Upper lobe of right lung (tissue), 1 donor: Measurements from ENCODE around the gene TBC1D19. TPM values are rescaled to one million over a fixed set of nuclear protein-coding genes. Genes with fewer than 3 reads are reported as not detected.
A peak's percentile ranks its signal among the peaks of the same experiment; 100 is the strongest.
"Not testable (repeated sequence)": the region's sequence is repeated elsewhere in the genome, so short reads cannot be mapped to it uniquely, and the experiment has no call there.

Experiments used
- ATAC-seq: fragments of 200-7000 bp; cut with Tn5 transposase; one replicate; pipeline ENCODE4 v1.9.1; 2020; ENCODE audit warnings: mild to moderate bottlenecking, moderate library complexity
- DNase-seq: peaks from one replicate; pipeline ENCODE4 v3.0.0-alpha.2; 2020
- H3K27ac ChIP-seq: fragments of 200-600 bp; one replicate; pipeline ENCODE4 v1.8.0; 2022
- H3K27me3 ChIP-seq: fragments of 200-600 bp; one replicate; pipeline ENCODE4 v1.8.0; 2022; ENCODE audit warnings: mild to moderate bottlenecking
- H3K36me3 ChIP-seq: fragments of 200-600 bp; one replicate; pipeline ENCODE4 v1.8.0; 2022
- H3K4me1 ChIP-seq: fragments of 200-600 bp; one replicate; pipeline ENCODE4 v1.8.0; 2022
- H3K4me3 ChIP-seq: fragments of 200-600 bp; one replicate; pipeline ENCODE4 v1.8.0; 2022; ENCODE audit warnings: mild to moderate bottlenecking
- H3K9me3 ChIP-seq: fragments of 200-600 bp; one replicate; pipeline ENCODE4 v1.8.0; 2022
- CTCF ChIP-seq: fragments of 200-600 bp; IDR thresholded peaks from one replicate; pipeline ENCODE4 v1.8.0; 2022; ENCODE audit warnings: antibody characterized with exemption
- intact Hi-C: fragments of 100-400 bp; cut with DNase I; formaldehyde crosslinking; loops from one replicate; pipeline ENCODE4 v1.11.0; 2022
- total RNA-seq: library from RNA; stranded (reverse); fragmentation: NEBNext Ultra II Directional; extraction: Animal tissue kit (Norgen Biotek cat#: 25700); gene quantifications from one replicate; pipeline ENCODE4 v1.2.1, GENCODE V29; 2021
- donor health status: DM: no; HTN: yes; CAD: no; lungs with severe emphysema.

Gene TBC1D19
- total RNA-seq, 1 donor from 2014 or later: 10.0 TPM

- Histone ChIP-seq H3K4me3 (no peak overlapping the region), H3K27ac (no peak overlapping the region), H3K27me3 (no peaks in the 10 kb centered on the region), H3K4me1 (no peaks in the 10 kb centered on the region), H3K36me3 (no peaks in the 10 kb centered on the region), H3K9me3 (no peaks in the 10 kb centered on the region)
- no peak for DNase-seq
- TF ChIP-seq CTCF: no peak
- no peak for ATAC-seq
- intact Hi-C loops: no loop called here
Observed at GRCh38 chr4:26574563-26574962, 9.3 kb upstream of the TBC1D19 start.

GRCh38 chr4:26576231-26576739 is 7.6 kb upstream of the TBC1D19 start:
- no peak for ATAC-seq
- H3K27me3 ChIP-seq: no peaks in the 10 kb centered on the region
- H3K36me3 ChIP-seq: no peaks in the 10 kb centered on the region
- H3K27ac ChIP-seq: peak overlapping the region; percentile 14
- DNase-seq: no peak
- no peak for TF ChIP-seq CTCF
- intact Hi-C loops: no loop called here
- no peak overlapping the region for H3K4me3 ChIP-seq
- no peaks in the 10 kb centered on the region for H3K9me3 ChIP-seq
- H3K4me1 ChIP-seq: no peaks in the 10 kb centered on the region

GRCh38 chr4:26577066-26577465 is 6.8 kb upstream of the TBC1D19 start:
- H3K9me3 ChIP-seq: no peaks in the 10 kb centered on the region
- intact Hi-C loops: no loop called here
- no peaks in the 10 kb centered on the region for H3K36me3 ChIP-seq
- H3K4me3 ChIP-seq: no peak overlapping the region
- ATAC-seq (no peak), DNase-seq (no peak)
- no peaks in the 10 kb centered on the region for H3K4me1 ChIP-seq
- H3K27ac ChIP-seq: no peak overlapping the region
- H3K27me3 ChIP-seq: no peaks in the 10 kb centered on the region
- no peak for TF ChIP-seq CTCF

- intact Hi-C loops: no loop called here
- no peak overlapping the region for H3K27ac ChIP-seq
- no peaks in the 10 kb centered on the region for H3K36me3 ChIP-seq
- H3K27me3 ChIP-seq: no peaks in the 10 kb centered on the region
- H3K4me1 ChIP-seq: no peaks in the 10 kb centered on the region
- H3K4me3 ChIP-seq: no peak overlapping the region
- H3K9me3 ChIP-seq: no peaks in the 10 kb centered on the region
- DNase-seq: no peak
- no peak for ATAC-seq
- no peak for TF ChIP-seq CTCF
Observed at GRCh38 chr4:26579169-26579568, 4.7 kb upstream of the TBC1D19 start.

GRCh38 chr4:26581341-26581740 is 2.5 kb upstream of the TBC1D19 start:
- DNase-seq, intact Hi-C loops, ATAC-seq: not testable (repeated sequence)

GRCh38 chr4:26583538-26583864 is 383 bp upstream of the TBC1D19 start:
- H3K27ac ChIP-seq: peak overlapping the region; percentile 85
- intact Hi-C loops: no loop called here
- H3K27me3 ChIP-seq: no peaks in the 10 kb centered on the region
- DNase-seq: no peak
- H3K4me3 ChIP-seq: peak overlapping the region; percentile 86
- H3K9me3 ChIP-seq: no peaks in the 10 kb centered on the region
- peaks cover 7% of the 10 kb centered on the region for H3K4me1 ChIP-seq
- no peak for TF ChIP-seq CTCF
- no peaks in the 10 kb centered on the region for H3K36me3 ChIP-seq
- peak; percentile 71 for ATAC-seq

More at GRCh38 chr4:26581341-26581740, 2.5 kb upstream of the TBC1D19 start:
- not testable (repeated sequence) for H3K4me3 ChIP-seq, H3K4me1 ChIP-seq, H3K27ac ChIP-seq, H3K9me3 ChIP-seq, H3K36me3 ChIP-seq, H3K27me3 ChIP-seq
